HG02885 (cell line): ENCODE results near the gene POLR3GL.
A peak's percentile ranks its signal among the peaks of the same experiment; 100 is the strongest.

Experiments
- ATAC-seq: cut with Tn5 transposase; IDR thresholded peaks from one replicate; pipeline ENCODE4 v1.9.1; 2021; ENCODE audit warnings: mild to moderate bottlenecking; ENCODE audit not compliant: unreplicated experiment, poor library complexity

The POLR3GL gene

GRCh38 chr1:145967288-145967687, 2.8 kb downstream of the POLR3GL start:
- no peak for ATAC-seq

- ATAC-seq = no peak
Observed at GRCh38 chr1:145972580-145972979, 8.1 kb downstream of the POLR3GL start.

DNA sequence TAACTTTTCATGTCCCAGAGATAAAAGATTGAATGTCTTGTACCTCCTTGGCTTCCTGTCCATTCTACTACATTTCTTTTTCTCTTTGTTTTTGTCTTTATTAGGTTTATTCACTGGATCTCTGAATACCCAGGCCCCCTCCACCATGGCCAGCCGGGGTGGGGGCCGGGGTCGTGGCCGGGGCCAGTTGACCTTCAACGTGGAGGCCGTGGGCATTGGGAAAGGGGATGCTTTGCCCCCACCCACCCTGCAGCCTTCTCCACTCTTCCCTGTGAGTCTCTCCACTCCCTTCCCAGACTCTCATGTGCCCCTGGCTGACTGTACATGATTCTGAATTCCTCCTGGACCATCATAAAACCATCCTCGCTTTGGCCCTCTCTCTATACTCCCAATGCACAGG, 10.2 kb downstream of the POLR3GL start:
- ATAC-seq = no peak

GRCh38 chr1:145975216-145975615, 10.7 kb downstream of the POLR3GL start:
- no peak for ATAC-seq

DNA sequence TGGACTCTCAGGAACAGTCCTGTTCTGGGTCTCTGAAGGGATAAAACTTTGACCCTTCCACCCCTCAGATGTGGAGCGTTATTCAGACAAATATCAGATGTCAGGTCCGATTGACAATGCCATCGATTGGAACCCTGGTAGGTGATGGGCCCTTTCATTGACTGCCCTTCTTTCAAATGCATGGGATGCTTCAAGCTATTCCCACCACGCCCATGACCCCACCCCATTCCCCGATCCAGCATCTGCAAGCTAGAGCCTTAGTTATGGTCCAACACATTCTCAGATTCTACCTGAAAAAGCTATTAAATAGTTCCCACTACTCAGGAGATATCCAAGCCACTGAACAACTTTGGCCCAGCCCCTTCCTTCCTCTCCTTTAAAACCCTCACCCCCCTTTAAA, 12.5 kb downstream of the POLR3GL start:
- ATAC-seq = no peak

DNA sequence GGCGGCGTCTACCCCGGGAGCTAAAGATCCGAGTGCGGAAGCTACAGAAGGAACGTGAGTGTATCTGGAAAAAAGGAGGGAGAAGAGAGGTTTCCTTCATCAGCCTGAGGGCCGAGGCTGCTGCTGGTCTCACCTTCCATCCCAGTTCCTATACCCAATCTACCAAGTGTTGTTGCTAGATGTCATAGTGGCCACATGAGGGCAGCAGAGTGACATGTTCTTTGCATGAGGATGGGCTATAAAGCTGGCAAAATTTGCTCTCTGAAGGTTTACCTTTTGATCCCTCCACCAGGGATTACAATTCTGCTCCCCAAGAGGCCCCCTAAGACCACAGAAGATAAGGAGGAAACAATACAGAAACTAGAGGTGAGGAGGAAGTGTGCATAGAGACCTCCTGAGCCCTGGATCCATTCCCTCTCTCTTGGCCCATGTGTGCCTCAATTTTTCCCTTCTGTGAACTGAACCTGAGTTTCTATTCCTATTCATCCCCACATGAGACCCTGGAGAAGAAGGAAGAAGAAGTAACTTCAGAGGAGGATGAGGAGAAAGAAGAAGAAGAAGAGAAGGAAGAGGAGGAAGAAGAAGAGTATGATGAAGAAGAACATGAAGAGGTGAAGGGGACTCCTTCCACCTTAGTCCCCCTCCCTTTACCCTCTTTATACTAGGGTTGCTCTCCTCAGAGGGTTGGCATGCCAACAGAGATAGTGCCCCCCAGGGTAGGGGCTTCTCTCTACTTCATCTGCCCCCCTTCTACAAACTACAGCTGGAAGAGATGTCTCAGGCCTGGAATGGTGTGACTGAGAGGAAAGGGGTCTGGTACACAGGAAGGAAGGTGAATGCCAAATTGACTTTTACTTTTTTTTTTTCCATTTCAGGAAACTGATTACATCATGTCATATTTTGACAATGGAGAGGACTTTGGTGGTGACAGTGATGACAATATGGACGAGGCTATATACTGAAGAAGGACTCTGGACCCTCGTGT, 13.3 kb downstream of the POLR3GL start:
- ATAC-seq = peak; percentile 34

- no peak for ATAC-seq
Observed at GRCh38 chr1:145978471-145978853, 14.0 kb downstream of the POLR3GL start.

GRCh38 chr1:145978854-145979745, 14.6 kb downstream of the POLR3GL start:
- ATAC-seq = peak; percentile 89

DNA sequence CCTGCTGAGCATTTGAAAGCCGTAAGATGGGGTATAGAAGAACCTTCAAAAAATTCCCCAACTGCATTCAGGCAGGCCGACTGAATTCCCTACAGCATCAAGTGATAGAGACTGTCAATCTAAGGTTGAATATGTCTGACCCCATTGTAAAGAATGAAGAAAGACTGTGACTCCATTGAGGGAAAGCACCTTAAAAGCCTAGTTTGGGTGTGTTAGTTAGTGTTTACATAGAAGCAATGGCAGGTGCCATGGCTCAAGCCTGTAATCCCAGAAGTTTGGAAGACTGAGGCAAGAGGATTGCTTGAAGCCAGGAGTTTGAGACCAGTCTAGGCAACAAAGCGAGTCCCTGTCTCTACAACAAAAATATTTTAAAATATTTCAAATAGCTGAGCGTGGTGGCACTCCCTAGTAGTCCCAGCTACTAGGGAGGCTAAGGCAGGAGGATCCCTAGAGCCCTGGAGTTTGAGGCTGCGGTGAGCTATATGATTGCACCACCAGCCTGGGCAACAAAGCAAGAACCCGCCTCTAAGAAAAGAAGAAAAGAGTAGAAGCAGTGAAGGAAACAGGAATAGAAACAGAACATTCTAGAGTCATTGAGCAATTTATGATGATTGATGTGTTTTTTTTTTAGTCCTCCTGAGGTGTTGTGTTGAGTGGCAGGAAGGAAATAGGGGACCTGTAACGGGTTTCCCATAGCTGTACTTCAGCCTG, 15.4 kb downstream of the POLR3GL start:
- no peak for ATAC-seq

GRCh38 chr1:145980457-145980994, 16.0 kb downstream of the POLR3GL start:
- ATAC-seq = no peak

DNA sequence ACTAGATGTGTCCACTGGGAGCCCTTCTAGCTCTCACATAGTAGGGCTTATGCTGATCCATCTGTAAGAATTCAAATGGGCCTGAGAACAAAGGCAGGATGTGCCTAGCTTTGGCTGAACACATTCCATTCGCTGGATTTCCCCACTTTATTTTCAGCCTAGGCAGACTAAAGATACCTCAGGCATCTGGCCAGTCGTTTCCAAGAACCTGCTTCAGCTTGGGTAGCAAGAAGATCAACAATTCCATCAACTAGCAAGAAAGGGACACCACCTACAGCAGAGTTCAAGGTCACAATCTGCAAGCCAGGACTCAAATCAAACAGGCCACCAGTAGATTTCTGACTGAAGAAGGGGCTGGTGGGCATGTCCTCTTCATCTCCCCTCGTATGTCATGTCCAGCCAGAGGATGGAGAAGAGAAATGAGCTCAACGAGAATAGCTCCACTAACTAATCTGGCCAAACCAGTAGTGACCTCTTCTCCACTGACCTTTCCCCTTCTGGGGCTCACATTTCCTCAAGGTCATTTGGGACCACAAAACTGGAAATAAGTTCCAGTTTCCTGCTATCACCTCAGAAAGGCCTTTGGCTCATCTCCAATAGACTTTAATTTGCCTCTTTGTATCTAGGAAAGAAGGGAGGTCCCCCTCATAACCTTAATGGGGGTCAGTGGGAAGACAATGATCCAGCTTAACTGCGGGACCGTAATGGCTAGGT, 17.7 kb downstream of the POLR3GL start:
- no peak for ATAC-seq

DNA sequence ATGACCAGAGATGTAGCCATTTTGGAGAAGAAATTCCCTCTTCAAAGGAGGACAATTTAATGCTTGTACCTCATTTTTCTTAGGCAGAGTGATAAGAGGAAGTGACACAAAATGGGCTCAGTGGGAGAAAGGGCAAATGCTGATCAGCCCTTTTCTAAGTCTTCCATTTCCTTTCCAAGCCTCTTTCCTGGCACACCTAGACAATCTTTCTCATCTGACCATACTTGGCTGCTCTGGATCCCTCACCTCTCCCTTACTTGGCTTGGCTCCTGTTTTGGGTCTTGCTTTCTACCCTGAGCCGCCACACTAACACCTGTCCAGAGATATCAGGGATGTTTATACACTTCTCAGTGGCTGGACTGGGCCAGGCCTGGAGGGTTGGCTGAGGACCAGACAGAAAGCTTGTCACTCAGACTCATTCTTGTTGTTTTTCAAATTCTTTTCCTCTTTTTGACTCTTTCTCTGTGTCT, 18.8 kb downstream of the POLR3GL start:
- ATAC-seq = no peak

- no peak for ATAC-seq
Observed at GRCh38 chr1:145983960-145984830, 19.7 kb downstream of the POLR3GL start.

DNA sequence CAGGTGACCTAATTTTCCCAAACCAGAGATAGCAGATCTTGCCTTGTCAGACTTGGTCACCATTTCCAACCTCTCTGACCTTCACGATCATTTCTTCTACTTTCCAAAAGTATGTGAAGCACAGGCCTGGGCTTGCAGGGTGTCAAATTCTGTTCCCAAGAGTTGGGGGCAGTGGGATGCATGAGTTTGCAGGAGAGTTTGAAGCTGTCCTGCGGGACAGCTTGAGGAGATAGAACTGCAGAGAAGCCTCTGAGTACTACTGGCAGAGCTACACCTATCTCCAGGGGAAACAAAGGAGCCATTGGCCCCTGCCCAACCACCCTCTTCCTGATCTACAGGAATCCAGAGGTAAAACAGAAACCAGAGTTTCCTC, 20.6 kb downstream of the POLR3GL start:
- no peak for ATAC-seq

DNA sequence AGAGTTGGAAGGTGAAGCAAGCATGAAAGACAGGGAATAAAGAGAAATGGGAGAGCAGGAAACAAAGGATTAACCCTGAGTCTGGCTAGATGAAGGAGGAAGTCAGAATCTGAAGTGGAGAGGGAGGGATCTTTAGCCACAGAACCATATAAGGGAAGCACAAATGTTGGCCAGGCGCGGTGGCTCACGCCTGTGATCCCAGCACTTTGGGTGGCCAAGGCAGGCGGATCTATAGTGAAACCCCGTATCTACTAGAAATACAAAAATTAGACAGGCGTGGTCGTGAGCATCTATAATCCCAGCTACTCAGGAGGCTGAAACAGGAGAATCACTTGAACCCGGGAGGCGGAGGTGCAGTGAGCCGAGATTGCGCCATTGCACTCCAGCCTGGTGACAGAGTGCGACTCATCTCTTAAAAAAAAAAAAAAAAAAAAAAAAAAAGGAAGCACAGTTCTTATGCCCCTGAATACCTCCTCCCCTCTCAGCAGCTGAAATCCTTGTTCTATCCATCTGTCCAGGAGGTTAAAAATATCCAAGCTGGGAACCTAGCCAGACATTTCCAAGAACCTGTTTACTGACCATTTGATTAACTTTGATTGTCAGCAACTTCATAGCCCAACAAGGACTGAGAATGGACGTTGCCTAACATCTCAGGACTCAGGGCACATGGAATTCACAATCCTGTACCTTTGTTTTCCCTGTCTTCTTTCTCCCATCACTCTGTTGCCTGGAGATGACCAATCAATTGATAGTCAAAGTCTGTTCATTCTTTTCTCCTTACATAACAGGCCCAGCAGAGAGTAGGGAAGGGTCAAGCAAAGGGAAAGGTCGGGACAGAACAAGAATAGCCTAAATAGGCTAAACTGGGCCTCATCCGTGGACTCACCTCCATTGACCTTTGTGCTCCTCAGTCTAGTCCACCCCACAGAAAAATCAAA, 21.3 kb downstream of the POLR3GL start:
- ATAC-seq = no peak

- ATAC-seq = no peak
Observed at GRCh38 chr1:145986551-145986950, 22.1 kb downstream of the POLR3GL start.

- ATAC-seq = no peak
Observed at GRCh38 chr1:145987926-145988325, 23.4 kb downstream of the POLR3GL start.

DNA sequence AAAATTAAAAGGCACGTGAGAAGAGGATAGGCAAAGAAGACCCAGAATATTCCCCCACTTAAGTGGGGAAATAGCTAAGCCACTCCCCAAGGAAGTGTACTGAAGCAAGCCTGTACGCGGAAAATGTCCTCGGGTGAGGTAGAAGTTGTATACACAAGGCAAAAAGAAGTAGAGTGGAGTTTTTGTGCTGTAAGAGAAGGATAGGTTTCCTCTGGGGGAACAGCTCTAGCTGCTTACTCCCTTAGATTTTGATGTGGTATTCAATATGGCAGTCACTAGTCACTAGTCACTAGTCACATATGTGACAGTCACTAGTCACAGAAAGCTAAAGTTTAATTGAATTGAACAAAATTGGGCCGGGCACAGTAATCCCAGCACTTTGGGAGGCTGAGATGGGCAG, 24.3 kb downstream of the POLR3GL start:
- ATAC-seq = no peak
